HepG2 (cell line): ENCODE data around the gene SMURF2. TPM values are rescaled to one million over a fixed set of nuclear protein-coding genes. Genes with fewer than 3 reads are reported as not detected.

Experiments
- HHEX ChIP-seq: IDR thresholded peaks from 2 replicates; pipeline ENCODE4 v1.6.1; 2016; ENCODE audit warnings: control low read depth
- ZNF292 ChIP-seq: sonication (generic); formaldehyde crosslinking; IDR thresholded peaks from 2 replicates; pipeline ENCODE4 v1.8.1; 2022; ENCODE audit warnings: mild to moderate bottlenecking, low read depth, missing genetic modification reagents, borderline replicate concordance
- polyA plus RNA-seq, 8 experiments: library from polyadenylated mRNA; depleted of rRNA in 3 of 8; stranded (reverse) in 7 of 8; unstranded in 1 of 8; fragments of >200 nt; fragmentation: Illumina TruSeq in 4 of 8; extraction: Trizol in 4 of 8; gene quantifications; 2 replicates each; pipeline versions ENCODE4 v1.2.1 to v1.2.3, GENCODE V29; 2011 to 2016; ENCODE audit warnings: low read depth in 4 of 8, missing spikeins in 1 of 8, mixed read lengths in 1 of 8; ENCODE audit not compliant: insufficient read depth in 1 of 8
- total RNA-seq, 5 experiments: library from RNA; depleted of rRNA; stranded (reverse); fragments of >200 nt; fragmentation: Illumina TruSeq; extraction: Trizol; gene quantifications; 2 replicates each; pipeline ENCODE4 v1.2.3, GENCODE V29; 2016; ENCODE audit warnings: low read depth in 1 of 5
- TF ChIP-seq, protein P1 (sequence below): sonication (generic); formaldehyde crosslinking; IDR thresholded peaks from 2 replicates; pipeline ENCODE4 v1.4.0; 2020; ENCODE audit warnings: mild to moderate bottlenecking, missing genetic modification reagents
- TF ChIP-seq, protein P2 (sequence below), 2 experiments: sonication (generic) in 1 of 2; formaldehyde crosslinking in 1 of 2; IDR thresholded peaks; 2 replicates each; pipeline versions ENCODE4 v1.6.1 to v1.9.0; 2014 to 2022; ENCODE audit warnings: antibody characterized with exemption in 1 of 2, borderline replicate concordance in 1 of 2, inconsistent platforms in 1 of 2, low read depth in 1 of 2, missing genetic modification reagents in 1 of 2
- TF ChIP-seq, protein P3 (sequence below): sonication (generic); formaldehyde crosslinking; IDR thresholded peaks from 2 replicates; pipeline ENCODE4 v1.4.0; 2020; ENCODE audit warnings: missing genetic modification reagents, borderline replicate concordance

Gene SMURF2
- total and polyA plus RNA-seq, 2 of the 13 experiments (the other 11 are each of a cell fraction or from before 2014, with no cell fraction given), result 14.9 to 24.3 TPM

- TF ChIP-seq, protein P1, sequence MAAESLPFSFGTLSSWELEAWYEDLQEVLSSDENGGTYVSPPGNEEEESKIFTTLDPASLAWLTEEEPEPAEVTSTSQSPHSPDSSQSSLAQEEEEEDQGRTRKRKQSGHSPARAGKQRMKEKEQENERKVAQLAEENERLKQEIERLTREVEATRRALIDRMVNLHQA (CRISPR knock-in tag), result no peak
- TF ChIP-seq HHEX (CRISPR knock-in tag), result no peak
- TF ChIP-seq, protein P2, sequence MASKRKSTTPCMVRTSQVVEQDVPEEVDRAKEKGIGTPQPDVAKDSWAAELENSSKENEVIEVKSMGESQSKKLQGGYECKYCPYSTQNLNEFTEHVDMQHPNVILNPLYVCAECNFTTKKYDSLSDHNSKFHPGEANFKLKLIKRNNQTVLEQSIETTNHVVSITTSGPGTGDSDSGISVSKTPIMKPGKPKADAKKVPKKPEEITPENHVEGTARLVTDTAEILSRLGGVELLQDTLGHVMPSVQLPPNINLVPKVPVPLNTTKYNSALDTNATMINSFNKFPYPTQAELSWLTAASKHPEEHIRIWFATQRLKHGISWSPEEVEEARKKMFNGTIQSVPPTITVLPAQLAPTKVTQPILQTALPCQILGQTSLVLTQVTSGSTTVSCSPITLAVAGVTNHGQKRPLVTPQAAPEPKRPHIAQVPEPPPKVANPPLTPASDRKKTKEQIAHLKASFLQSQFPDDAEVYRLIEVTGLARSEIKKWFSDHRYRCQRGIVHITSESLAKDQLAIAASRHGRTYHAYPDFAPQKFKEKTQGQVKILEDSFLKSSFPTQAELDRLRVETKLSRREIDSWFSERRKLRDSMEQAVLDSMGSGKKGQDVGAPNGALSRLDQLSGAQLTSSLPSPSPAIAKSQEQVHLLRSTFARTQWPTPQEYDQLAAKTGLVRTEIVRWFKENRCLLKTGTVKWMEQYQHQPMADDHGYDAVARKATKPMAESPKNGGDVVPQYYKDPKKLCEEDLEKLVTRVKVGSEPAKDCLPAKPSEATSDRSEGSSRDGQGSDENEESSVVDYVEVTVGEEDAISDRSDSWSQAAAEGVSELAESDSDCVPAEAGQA (IDR thresholded peaks at IDR 0.05; ENCODE audit: low read depth), result peak; percentile 86
- TF ChIP-seq, protein P2 (CRISPR knock-in tag; IDR thresholded peaks at IDR 0.05; ENCODE audit: borderline replicate concordance), result 0 out of 2 replicates have a peak, but pooled peaks have one; percentile 69
- TF ChIP-seq, protein P3, sequence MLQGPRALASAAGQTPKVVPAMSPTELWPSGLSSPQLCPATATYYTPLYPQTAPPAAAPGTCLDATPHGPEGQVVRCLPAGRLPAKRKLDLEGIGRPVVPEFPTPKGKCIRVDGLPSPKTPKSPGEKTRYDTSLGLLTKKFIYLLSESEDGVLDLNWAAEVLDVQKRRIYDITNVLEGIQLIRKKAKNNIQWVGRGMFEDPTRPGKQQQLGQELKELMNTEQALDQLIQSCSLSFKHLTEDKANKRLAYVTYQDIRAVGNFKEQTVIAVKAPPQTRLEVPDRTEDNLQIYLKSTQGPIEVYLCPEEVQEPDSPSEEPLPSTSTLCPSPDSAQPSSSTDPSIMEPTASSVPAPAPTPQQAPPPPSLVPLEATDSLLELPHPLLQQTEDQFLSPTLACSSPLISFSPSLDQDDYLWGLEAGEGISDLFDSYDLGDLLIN (CRISPR knock-in tag), result peak; percentile 85; the same call in 1 of the 2 replicates
- no peak for TF ChIP-seq ZNF292
Measured at GRCh38 chr17:64506576-64507412, 155.3 kb downstream of the SMURF2 start, which contains the start of gene CEP95 (continued).
